GM21576 (cell line): Measurements from ENCODE around the gene CPNE4.
"Not testable (repeated sequence)": the region's sequence is repeated elsewhere in the genome, so short reads cannot be mapped to it uniquely, and the experiment has no call there.

Source experiments
- ATAC-seq: cut with Tn5 transposase; IDR thresholded peaks from one replicate; pipeline ENCODE4 v1.9.1; 2021; ENCODE audit warnings: mild to moderate bottlenecking, moderate library complexity; ENCODE audit not compliant: unreplicated experiment

CPNE4 gene

DNA sequence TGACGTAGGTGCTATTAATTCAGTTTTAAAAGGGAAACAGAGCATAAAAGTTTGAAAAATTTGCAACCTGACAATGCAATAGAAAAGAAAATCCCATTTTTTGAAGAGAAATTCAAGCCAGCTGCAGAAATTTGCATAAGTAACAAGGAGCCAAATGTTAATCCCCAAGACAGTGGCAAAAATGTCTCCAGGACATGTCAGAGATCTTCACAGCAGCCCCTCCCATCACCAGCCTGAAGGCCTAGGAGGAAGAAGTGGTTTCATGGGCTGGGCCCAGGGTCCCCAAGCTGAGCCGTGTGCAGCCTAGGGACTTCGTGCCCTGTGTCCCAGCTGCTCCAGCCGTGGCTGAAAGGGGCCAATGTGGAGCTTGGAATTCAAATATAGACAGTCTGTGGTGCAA is 148.9 kb downstream of the CPNE4 start:
- ATAC-seq: not testable (repeated sequence)

DNA sequence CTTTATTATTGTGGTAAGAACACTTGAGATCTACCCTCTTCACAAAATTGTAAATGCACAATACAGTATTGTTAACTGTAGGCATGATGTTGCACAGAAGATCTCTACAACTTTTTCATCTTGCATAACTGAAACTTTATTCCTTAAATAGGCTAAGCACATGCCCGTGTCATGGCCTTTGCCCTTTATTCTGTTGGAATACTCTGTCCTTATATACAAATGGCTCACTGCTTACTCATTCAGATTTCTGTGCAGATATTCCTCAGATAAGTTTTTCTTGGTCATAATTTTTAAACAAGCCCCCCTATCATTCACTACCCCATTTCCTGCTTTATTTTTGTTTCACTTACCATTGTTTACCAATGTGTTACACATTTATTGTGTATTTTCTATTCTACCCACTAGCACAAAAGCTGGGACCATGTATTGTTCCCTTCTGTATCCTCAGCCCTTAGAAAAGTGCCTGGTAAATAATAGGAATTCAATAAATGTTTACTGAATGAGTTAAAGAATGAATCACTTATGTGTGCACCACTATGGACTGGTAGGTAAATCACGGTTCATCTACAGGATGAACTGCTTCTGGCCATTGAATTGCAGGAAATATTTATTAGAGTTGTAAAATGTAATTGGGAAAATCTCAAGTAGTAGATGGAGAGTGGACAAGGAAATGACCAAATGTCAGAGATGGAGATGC is 151.0 kb downstream of the CPNE4 start:
- no peak for ATAC-seq

DNA sequence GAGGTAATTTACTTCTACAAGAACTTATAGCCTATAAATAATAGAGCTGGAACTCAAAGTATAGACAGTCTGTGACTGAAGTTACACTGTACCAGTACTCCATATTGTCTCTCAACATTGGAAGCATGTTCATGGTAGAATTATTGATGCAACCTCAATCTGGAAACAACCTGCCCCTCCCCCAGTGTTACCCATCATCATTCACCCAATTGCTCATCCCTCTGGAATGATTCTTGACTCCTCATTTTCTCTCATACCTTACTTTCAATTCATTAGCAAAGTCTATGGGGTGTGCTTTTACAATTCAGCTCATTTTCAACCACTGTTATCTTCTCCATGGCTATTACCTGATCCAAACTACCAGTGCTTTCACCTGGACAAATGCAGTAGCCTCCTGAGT is 151.7 kb downstream of the CPNE4 start:
- no peak for ATAC-seq

DNA sequence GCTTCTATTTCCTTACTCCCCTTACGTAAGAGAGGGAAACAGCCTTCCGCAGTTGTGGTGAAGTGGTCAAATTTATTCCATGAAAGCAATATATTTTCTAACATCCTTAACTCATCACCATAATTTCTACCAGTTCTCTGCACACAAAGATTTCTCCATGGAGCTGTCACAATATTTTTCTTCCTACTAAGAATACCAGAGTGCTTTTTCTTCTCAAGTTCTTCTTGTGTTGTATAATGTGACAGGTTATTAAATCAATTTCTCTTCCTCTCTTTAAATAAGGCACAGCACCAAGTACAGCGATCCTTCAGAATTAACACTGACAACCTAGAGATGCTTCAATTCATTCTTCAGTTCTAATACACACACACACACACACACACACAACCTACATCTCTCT is 153.0 kb downstream of the CPNE4 start:
- ATAC-seq: no peak

DNA sequence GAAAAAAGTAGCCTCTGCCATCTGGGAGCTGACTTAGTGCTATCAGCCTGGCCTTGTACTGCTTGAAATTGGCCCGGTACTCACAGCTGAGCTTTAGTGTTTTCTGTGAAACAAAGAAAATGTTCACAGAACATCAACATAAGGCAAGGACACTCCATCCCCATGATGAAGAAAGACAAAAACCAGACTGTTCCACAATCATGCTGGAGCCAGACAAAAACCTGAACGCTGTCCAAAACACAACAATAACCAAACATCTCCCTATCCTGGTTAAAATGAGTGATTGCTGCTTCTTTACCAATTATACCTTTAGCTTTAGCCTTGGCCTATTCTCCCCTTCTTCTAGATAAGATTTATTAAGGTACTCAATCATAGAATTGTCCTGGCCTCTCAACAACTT is 153.9 kb downstream of the CPNE4 start:
- no peak for ATAC-seq

DNA sequence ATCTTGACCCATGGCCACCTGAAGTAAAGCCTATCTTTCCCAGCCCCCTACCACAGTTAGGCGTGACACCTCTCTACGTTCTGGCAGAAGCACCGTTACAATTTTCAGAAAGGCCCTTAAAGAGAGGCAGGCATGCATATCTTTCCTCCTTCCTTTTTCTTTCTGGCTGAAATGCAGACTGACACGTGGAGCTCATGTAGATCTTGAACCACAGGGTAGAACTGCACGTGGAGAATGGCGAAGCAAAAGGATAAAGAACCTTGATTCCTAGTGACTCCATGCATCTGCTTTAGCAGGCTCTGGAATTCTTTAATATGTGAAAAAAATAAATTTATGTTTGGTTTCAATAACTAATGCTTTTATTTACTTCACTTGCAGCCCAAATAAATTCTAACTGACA is 166.6 kb downstream of the CPNE4 start:
- no peak for ATAC-seq

DNA sequence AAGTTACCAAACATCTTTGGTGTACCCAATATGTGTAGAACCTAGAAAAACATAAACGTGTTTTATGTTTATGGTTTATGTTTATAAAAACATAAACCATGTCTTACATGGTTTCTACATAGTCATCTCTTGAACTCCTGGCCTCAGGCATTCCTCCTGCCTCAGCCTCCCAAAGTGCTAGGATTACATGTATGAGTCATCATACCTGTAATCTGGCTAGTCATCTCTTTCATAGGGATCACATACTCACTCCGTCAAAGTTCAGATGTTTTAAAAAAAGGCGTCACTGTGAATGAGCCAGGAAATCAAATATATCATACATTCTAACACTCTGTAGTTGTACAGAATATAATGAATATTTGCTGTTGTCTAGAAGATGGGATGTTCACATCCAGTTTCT is 178.6 kb downstream of the CPNE4 start:
- no peak for ATAC-seq

DNA sequence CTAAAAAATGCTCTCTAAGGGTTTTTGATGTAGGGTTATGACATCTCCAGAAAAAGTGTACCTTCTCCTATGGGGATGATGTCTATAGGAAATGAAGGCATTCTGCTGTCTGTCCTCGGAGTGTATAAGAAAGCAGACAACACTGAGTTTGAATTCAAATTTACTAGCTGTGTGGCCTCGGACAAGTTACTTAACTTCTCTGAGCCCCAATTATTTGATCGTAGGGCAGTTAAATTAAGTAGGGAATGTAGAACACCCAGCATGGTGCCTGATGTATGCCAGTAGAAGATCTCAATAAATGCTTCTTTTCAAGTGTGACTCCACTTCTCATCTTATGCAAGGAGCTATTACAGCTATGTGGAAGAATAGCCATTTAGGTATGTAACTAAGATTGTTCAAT is 184.6 kb downstream of the CPNE4 start:
- no peak for ATAC-seq

GRCh38 chr3:131849616-131850015 is 185.2 kb downstream of the CPNE4 start:
- ATAC-seq: no peak

DNA sequence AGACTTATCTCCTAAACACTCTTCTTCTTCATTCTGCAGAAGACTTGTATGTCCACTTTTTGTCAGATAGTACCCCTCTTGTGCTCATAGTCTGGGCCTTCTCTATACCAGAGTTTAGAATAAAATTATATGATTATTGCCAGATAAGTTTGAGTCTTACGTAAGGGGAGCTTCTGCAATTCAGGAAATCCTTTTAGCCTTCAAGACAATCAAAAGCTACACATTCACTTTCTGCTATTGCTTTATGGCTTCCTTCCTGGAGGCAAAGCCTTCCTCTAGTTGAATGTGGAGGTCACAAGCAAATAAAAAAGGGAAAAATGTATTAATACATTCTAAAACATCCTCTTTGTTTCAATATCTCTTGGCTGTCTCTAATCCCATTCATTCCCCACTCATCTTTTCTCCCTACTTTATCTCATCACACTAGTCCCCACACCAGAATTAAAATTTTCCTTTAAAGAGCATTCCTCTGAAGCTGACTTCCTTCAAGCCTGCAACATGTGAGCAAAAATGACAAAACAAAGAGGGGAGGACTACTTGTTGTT is 186.8 kb downstream of the CPNE4 start:
- ATAC-seq: no peak

- ATAC-seq: no peak
Measured at GRCh38 chr3:131846296-131846924, 188.4 kb downstream of the CPNE4 start.

DNA sequence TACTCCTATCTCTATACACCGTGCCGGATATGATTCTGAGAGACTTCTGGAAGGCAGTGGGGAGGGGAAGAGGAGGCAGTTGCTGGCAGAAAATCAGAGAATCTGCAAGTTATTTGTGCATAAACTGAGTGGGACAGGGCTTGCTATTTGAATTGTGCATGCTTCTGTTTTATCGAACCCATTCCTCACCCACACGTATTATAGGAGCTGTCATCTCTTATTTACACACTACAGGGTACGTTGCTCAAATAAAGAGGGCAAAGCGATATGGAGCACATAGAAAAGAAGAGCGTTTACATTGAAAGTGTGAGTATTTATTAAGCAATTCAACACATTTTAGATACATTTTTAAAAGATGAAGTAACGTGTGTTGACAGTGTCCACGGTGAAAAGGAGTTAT is 191.6 kb downstream of the CPNE4 start:
- ATAC-seq: no peak

DNA sequence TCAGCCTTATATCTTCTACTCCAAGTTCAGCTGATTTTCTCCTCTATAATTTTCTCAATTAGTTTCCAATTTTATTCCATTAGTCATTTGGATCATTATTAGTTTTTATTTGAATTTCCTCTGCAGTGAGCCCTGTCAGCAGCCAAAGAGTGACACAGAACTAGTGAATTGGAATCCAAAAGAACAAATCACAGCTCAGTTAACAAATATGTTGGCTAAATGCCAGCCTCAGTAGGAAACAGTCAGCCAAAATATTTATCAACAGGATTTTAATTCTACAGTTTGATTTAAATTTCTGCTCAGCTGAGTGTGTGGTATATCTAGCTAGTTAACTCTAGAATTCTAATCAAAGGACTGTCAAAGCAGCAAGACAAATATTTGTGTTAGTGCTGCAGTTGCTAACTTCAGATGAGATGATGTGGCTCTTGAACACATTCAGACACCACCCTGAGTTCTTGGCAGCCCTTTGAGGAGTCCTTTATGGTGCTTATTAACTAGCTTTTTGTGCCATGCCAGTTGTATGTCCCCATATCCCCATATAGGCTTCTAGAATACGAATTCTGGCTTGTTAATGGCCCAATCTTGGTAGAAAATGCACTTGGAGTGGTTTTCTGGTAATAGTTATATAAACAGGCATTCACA is 194.5 kb downstream of the CPNE4 start:
- no peak for ATAC-seq

GRCh38 chr3:131835906-131836305 is 198.9 kb downstream of the CPNE4 start:
- ATAC-seq: no peak

- no peak for ATAC-seq
Measured at GRCh38 chr3:131831608-131832007, 203.2 kb downstream of the CPNE4 start.

DNA sequence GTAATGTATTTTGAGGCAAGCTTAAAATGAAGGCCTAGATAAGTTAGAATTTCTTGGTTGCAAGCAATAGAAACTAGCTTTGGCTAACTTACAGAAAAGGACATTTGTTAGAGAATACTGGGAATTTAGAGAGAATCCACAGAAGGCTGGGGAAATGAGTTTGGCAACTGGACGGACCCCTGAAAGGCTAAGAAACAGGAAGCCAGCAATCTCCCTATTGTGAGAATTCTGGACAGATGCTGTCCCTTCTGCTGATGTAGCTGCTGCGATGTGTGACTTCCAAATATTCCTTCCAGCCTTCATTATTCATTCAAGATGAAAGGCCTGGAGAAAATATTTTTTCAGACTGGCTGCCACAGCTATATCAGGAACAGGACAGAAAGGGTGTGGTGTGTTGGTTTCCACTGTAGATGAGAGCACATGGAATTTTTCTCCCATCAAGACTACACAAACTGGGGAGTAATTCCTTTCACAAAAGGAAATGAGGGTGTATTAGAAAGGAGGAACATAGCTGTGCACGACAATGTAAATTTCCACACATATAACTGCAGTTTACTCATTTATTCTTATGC is 213.5 kb downstream of the CPNE4 start:
- ATAC-seq: no peak

GRCh38 chr3:131819381-131820055 is 215.3 kb downstream of the CPNE4 start:
- no peak for ATAC-seq

DNA sequence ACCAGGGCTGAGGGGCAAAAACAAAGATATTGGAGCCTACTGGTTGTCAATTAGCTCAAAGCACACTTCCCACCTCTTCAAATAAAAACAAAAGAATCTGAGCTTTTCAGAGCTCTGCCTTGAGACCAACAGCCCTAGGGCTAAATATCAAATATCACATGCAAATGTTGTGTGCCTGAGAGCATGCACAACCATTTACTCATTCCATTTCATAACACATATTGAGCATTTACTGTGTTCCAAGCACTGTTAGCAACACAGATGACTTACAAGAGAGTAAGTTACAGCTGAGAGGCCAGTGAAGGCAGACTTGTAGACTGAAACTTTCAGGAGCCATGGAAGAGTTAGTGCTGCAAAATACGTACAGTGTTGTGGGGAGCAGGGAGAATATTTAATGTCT is 222.4 kb downstream of the CPNE4 start:
- no peak for ATAC-seq

- no peak for ATAC-seq
Measured at GRCh38 chr3:131811481-131811880, 223.3 kb downstream of the CPNE4 start.

- no peak for ATAC-seq
Measured at GRCh38 chr3:131807822-131808221, 227.0 kb downstream of the CPNE4 start.

DNA sequence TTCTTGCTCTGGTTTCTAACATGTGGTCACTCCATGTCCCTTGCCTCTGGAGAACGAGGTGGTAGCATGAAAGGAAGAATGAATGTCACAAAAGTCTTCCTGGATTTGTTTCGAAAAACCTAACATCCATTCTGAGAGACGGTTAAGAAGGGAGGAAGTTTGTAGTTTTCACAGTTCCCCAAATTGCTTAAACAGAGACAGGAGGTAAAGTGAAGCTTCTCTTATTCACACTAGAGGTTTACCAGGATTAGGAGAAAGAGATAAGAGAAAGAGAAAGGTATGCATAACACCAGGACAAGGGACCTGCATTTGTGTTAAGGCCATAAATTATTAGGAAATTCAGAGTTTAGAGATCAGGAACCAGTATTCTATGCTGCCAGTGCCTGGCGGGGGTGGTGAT is 228.1 kb downstream of the CPNE4 start:
- ATAC-seq: no peak
